T-helper 1 cell (primary cell): ENCODE measurements around the gene TMEM179B.
"Not testable (repeated sequence)": the region's sequence is repeated elsewhere in the genome, so short reads cannot be mapped to it uniquely, and the experiment has no call there.

Experiments
- DNase-seq, 5 donors: peaks; one replicate each; pipeline ENCODE4 v3.0.0-alpha.2; 2012 to 2020
- total RNA-seq, 4 donors: gene quantifications; one replicate each; lab custom pipeline; 2026; lab: John Stamatoyannopoulos, UW

The TMEM179B gene, protein sequence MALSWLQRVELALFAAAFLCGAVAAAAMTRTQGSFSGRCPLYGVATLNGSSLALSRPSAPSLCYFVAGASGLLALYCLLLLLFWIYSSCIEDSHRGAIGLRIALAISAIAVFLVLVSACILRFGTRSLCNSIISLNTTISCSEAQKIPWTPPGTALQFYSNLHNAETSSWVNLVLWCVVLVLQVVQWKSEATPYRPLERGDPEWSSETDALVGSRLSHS
- total RNA-seq: 10.7 to 20.6 (median 17.8) reads per million in 4 donors

GRCh38 chr11:62787005-62787759 lies at the start of gene TMEM179B:
TSS of gene TMEM179B (plus strand) at chr11:62787402. CDS start at chr11:62787432, 30 bp downstream.
- peak; percentile 91 to 99 (median 96) for DNase-seq

GRCh38 chr11:62747475-62748160 lies 39.6 kb upstream of the TMEM179B start:
- DNase-seq: no peak

DNA sequence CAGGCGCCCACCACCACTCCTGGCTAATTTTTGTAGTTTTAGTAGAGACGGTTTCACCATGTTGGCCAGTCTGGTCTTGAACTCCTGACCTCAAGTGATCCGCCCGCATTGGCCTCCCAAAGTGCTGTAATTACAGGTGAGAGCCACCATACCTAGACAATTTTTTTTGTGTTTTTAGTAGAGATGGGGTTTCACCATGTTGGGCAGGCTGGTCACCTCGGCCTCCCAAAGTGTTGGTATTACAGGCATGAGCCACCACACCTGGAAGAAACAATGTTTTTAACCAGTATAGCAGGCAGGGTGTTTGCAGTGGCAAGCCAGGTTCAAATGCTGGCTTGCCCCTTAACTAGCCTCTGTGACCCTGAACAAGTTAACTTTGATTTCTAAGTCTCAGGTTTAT lies 37.3 kb upstream of the TMEM179B start:
- DNase-seq: not testable (repeated sequence)

DNA sequence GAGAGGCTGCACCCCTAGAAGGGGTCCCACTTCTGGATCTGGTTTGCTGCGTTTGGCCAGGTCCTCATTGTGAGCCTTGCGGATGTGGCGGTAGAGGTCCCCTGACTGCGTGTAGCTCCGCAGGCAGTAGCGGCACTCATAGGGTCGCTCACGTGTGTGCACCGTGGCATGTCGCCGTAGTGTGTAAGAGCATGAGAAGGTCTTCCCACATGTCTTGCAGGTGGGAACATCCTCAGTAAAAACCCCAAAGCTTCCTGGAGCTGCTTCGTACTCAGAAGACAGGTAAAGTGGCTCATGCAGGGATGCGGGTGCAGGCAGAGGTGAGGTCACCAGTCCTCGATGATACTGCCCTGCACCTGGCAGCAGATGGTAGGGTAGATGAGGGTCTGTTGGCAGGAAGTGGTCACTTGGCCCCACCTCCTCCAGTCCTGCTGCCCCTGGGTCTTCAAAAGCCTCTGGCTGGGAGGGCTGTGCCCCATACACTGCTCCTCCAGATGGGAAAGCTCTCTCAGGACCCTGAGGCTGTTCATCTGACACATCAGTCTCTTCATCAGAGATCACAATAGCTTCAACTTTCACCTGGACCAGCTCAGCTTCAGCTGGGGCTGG lies 34.9 kb upstream of the TMEM179B start:
- DNase-seq: no peak

DNA sequence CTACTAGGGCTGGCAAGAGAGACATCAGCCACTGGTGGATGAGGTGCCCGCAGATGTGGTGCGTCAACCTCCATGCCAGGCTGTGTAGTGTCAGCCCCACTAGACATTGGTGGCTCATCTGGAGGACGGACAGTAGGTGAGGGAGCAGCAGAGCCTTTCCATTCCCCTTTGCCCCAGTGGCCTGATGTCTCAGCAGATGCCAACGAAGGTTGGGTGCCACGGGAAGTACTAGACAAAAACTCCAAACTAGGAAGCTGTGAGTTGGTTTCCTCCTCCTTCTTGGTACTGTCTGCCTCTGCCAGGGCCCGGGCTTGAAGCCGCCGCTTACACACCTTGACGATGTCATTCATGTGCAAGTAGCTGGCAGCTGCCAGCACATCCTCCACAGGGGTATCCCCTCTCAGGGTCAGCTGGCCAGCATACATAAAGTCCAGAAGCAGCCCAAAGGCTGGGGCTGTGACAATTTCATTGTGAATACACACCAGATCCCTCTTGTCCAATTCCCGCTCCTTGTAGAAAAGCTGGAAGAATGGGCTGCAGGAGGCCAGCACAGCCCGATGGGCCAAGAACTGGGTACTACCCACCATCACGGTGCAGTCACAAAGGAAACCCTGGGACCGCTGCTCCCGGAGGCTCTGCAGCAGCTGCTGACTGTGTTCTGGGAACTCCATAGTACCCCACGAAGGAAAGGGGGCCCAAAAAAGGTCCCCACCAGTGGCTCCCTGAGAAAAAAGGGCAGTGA lies 34.0 kb upstream of the TMEM179B start:
- DNase-seq: no peak

DNA sequence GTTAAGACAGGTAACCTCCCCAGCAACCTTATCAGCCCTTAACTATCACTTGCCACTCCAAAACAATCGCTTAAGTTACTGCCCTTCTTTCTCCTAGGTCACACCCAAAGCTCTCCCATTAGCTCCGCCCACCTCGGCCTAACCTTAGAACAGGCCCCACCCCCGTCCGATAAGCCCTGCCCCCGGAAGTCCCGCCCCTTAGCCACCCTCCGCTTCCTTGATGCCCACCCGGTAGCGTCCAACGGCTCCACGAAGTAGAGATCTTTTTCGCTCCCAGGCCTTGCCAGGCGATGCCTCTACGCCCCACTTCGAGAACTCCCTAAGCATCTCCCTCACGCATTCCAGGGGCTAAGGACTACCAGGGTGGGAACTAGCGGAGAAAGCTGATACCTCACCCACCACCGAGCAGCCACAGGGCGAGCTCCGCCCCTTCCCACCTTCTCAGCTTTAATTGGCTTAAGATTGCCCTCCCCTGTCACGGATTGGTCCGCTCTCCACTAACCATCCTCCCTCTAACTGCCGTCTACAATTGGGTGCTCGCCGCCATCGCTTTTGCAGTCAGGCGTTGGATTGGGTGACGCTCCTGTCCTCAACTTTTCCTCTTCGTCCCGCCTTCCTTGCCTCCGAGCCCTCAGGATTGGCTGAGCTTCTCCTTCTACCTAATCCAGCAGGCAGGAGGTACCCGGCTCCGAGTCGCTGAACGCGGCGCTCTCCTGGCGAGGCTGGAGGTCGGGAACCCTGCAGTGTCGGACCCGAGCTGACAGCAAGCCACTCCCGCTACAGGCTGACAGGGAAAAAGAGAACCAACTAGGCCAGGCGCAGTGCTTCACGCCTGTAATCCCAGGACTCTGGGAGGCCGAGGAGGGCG lies 33.2 kb upstream of the TMEM179B start, which contains the start of gene ZBTB3:
TSS of gene ZBTB3 (minus strand) at position 425 of the 868 bp plus-strand sequence. CDS start 496 bp downstream, outside the sequence.
- peak; percentile 92 to 100 (median 95) for DNase-seq

- no peak for DNase-seq
Measured at GRCh38 chr11:62755086-62755615, 32.1 kb upstream of the TMEM179B start.

GRCh38 chr11:62757846-62758788 lies 29.1 kb upstream of the TMEM179B start:
- DNase-seq: no peak

DNA sequence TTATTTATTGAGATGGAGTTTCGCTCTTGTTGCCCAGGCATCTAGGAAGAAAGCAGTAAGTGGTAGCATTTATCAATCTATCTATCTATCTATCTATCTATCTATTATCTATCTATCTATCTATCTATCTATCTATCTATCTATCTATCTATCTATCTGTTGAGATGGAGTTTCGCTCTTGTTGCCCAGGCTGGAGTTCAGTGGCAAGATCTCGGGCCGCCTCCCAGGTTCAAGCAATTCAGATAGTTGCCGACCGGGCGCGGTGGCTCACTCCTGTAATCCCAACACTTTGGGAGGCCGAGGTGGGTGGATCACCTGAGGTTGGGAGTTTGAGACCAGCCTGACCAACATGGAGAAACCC lies 26.4 kb upstream of the TMEM179B start:
- not testable (repeated sequence) for DNase-seq

GRCh38 chr11:62770778-62771143 lies 16.4 kb upstream of the TMEM179B start:
- DNase-seq: no peak

DNA sequence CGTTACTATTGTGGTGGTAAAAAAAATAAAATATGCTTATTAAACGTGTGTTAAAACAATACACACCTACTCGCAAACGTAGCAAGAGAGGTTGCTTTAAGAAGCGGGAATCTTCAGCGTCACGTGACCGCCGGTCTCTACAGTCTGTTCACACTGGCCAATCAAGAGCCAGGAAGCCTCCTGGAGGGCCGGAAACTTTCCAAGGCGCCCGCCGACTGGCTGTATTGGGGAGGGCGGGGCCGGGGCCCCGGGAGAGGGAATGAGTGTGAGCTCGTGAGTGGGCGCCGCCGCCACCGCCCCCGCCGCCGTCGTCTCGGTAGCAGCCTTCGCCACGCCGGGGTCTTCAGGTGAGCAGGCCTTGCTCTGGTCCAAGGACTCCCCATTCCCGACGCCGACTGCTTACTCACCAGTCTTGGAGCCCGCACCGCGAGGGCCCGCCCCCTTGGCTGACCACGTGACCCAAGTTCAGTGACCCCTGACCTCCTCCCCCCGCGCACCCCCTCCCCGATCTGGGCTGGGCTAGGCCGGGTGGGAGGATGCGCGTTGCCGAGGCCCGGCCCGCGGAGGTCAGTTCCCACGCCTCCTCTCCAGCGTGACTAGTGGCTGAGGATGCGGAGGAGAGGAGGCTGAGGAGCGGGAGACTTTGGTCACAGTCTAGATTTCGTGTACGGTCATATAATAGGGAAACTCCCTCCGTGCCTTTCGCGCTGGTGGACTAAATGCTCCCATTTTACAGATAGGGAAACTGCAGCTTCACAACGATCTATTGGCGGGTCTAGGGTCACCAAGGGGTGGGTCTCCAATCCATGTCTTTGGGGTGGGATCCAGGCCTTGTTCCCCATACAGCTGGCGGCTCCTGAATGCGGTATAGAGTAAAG lies 15.8 kb upstream of the TMEM179B start, which contains the start of gene TAF6L:
TSS of gene TAF6L (plus strand) at position 253 of the 878 bp plus-strand sequence. CDS start 4,388 bp downstream, outside the sequence.
- DNase-seq: peak; percentile 83 to 94 (median 84)

DNA sequence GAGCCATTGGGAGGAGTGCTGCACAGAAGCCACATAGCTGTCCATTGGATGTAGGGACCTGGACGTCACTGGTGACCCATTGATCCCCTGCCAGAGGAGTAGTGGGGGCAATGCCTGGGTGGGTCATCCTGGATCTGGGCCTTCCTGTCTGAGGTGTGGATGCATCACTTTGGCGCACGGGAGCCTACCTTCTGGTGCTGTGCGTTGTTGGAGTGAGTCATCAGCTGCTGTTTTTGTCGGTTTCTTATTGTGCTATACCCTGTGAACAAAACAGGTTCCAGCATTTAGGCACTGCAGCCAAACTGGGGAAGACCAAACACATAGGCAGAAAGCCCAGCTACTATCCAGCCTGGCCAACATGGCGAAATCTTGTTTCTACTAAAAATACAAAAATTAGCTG lies 12.8 kb upstream of the TMEM179B start:
- DNase-seq: no peak

DNA sequence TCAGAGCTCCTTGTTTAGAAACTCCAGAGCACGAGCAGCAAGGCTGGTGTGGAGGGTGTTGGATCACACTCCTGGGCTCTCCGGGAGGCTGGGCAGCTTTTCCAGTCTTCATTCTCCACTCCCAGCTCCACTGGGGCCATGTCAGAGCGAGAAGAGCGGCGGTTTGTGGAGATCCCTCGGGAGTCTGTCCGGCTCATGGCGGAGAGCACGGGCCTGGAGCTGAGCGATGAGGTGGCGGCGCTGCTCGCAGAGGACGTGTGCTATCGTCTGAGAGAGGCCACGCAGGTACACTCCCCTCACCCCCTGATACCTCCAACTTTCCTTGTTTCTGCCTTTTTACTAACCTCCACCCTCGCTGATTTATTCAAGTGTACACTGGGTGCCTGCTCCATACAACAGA lies 11.6 kb upstream of the TMEM179B start:
- DNase-seq: no peak

DNA sequence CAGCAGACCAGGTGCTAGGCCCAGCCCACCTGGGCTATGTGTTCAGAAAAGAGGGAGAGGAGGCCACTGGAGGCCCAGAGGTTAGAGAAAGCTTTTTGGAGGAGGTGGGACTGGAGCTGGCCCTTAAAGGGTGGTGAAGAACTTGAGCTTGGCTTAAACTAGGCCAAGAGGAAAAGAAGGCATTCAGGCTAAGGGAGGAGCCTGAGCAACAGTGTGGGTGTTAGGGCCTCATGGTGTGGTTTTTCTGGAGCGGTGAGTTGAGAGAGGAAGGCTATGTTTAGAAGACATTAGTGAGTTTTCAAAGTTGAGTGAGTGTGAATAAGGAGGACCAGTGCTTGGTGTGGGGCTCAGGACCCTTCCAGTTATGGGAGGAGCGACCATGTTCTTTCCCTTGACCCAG lies 9.8 kb upstream of the TMEM179B start:
- DNase-seq: no peak

- no peak for DNase-seq
Measured at GRCh38 chr11:62778441-62778840, 8.8 kb upstream of the TMEM179B start.

- DNase-seq: no peak
Measured at GRCh38 chr11:62782753-62783152, 4.4 kb upstream of the TMEM179B start.

DNA sequence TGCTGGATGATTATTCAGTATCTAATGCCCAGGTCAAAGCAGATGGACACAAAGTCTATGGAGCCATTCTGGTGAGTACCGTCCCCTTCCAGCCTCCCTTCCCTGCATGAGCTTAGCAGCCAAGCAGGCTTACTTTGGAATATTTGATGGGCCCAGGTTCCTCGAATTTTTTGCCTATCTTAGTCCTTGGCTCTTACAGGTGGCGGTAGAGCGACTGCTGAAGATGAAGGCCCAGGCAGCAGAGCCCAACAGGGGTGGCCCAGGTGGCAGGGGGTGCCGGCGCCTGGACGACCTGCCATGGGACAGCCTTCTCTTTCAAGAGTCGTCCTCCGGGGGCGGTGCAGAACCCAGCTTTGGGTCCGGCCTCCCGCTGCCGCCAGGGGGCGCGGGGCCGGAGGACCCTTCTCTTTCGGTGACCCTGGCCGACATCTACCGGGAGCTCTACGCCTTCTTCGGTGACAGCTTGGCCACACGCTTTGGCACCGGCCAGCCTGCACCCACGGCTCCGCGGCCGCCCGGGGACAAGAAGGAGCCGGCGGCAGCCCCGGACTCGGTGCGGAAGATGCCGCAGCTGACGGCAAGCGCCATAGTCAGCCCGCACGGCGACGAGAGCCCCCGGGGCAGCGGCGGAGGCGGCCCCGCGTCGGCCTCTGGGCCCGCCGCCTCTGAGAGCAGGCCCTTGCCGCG lies 741 bp upstream of the TMEM179B start:
- peak; percentile 66 to 88 (median 79) for DNase-seq

DNA sequence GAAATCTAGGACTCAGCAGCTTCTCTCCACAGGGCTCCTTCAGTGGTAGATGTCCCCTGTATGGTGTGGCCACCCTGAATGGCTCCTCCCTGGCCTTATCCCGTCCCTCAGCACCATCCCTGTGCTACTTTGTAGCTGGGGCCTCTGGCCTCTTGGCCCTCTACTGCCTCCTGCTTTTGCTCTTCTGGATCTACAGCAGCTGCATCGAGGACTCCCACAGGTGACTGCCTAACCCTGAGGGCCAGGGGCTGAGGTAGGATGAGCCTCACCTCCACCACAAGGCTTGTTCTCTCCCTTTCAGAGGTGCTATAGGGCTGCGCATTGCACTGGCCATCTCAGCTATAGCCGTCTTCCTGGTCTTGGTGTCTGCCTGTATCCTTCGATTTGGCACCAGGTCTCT lies 1.8 kb downstream of the TMEM179B start:
- no peak for DNase-seq
